ENCODE results near the gene SPATA9.

DNA sequence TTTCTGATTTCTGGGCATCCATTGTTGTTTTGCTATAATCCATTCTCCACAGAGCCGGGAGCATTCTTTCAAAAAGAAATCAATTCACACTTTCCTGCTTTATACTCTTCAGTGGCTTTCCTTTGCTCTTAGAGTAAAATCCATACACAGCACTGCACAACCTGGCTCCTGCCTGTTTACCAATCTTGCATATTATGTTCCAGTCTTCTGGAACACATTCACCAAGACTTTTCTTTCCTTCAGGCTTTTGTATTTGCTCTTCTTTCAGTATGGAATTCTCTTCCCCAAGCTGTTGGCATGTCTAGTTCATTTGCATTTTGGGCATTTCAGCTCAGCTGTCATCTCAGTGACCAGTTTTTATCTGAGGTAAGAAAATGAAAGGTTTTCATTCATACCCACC, 29.9 kb downstream of the SPATA9 start:
- TF ChIP-seq, protein P1, sequence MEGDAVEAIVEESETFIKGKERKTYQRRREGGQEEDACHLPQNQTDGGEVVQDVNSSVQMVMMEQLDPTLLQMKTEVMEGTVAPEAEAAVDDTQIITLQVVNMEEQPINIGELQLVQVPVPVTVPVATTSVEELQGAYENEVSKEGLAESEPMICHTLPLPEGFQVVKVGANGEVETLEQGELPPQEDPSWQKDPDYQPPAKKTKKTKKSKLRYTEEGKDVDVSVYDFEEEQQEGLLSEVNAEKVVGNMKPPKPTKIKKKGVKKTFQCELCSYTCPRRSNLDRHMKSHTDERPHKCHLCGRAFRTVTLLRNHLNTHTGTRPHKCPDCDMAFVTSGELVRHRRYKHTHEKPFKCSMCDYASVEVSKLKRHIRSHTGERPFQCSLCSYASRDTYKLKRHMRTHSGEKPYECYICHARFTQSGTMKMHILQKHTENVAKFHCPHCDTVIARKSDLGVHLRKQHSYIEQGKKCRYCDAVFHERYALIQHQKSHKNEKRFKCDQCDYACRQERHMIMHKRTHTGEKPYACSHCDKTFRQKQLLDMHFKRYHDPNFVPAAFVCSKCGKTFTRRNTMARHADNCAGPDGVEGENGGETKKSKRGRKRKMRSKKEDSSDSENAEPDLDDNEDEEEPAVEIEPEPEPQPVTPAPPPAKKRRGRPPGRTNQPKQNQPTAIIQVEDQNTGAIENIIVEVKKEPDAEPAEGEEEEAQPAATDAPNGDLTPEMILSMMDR (IDR thresholded peaks at IDR 0.05): no peak
- TF ChIP-seq POLR2A (IDR thresholded peaks at IDR 0.05) (no peak), EP300 (IDR thresholded peaks at IDR 0.05) (no peak)

All from upper lobe of left lung (tissue), 4 donors.